A549 (cell line): ENCODE data around the gene CAPZA1.

Experiments used
- EP300 ChIP-seq, 2 experiments: fragments of >200 bp; sonication (Bioruptor Twin); formaldehyde crosslinking; IDR thresholded peaks; 2 replicates in 1 of 2; 3 replicates in 1 of 2; pipeline ENCODE4 v1.6.1; 2016 to 2017
- TFCP2L1 ChIP-seq: fragments of 250-450 bp; sonication (Bioruptor Pico); IDR thresholded peaks from 2 replicates; pipeline ENCODE4 v1.5.0; 2021; ENCODE audit warnings: mild to moderate bottlenecking
- TF ChIP-seq, protein P1 (sequence below): fragments of >200 bp; sonication (Bioruptor Twin); formaldehyde crosslinking; IDR thresholded peaks from 3 replicates; pipeline ENCODE4 v1.5.1; 2016

DNA sequence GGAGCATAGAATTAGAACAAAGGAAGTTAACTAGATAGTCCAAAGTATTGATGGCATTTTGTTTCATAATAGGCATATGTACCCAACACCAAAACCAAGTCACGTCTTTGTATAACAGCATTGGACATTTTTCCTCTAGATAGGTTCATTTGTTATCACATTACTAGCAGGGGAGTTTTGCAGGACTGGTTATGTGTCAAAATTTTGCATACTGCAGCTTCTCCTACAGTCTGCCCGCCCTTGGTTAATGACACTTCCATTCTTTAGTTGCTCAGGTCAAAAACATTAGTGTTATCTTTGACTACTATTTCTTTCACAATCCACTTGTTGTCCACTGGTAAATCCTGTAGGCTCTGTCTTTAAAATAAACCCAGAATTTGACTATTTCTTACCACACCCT is 8.9 kb downstream of the CAPZA1 start:
- TF ChIP-seq TFCP2L1 (no peak), EP300 (IDR thresholded peaks at IDR 0.05) (no peak)
- TF ChIP-seq, protein P1, sequence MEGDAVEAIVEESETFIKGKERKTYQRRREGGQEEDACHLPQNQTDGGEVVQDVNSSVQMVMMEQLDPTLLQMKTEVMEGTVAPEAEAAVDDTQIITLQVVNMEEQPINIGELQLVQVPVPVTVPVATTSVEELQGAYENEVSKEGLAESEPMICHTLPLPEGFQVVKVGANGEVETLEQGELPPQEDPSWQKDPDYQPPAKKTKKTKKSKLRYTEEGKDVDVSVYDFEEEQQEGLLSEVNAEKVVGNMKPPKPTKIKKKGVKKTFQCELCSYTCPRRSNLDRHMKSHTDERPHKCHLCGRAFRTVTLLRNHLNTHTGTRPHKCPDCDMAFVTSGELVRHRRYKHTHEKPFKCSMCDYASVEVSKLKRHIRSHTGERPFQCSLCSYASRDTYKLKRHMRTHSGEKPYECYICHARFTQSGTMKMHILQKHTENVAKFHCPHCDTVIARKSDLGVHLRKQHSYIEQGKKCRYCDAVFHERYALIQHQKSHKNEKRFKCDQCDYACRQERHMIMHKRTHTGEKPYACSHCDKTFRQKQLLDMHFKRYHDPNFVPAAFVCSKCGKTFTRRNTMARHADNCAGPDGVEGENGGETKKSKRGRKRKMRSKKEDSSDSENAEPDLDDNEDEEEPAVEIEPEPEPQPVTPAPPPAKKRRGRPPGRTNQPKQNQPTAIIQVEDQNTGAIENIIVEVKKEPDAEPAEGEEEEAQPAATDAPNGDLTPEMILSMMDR: no peak
